H1 (cell line): ENCODE data around the gene TEX51. TPM values are rescaled to one million over a fixed set of nuclear protein-coding genes. Genes with fewer than 3 reads are reported as not detected.

Source experiments
- CTCF ChIA-PET: fragments of 300-600 bp; sonication (Branson Sonifier 250); formaldehyde crosslinking; loops from one replicate; lab custom pipeline; 2021; ENCODE audit not compliant: partially characterized antibody; lab: Charles Lee
- POLR2A ChIA-PET: fragments of 300-600 bp; sonication (Branson Sonifier 250); formaldehyde crosslinking; loops from one replicate; lab custom pipeline; 2021; ENCODE audit warnings: inconsistent platforms; ENCODE audit not compliant: partially characterized antibody; lab: Charles Lee
- DNase-seq, 2 experiments: peaks; one replicate each; pipeline versions ENCODE4 v3.0.0 to v3.0.0-alpha.2; 2010 to 2022; ENCODE audit warnings: low spot score in 2 of 2, low read depth in 1 of 2, mixed read lengths in 1 of 2
- FAIRE-seq: peaks from 2 replicates; lab custom pipeline; 2011; peaks lifted over from hg19 to GRCh38; lab: Jason Lieb, UNC
- H2AFZ ChIP-seq: 2 replicates; pipeline ENCODE4 v1.8.1; 2012; ENCODE audit warnings: low read length, inconsistent platforms
- H2AK5ac ChIP-seq: 2 replicates; pipeline ENCODE4 v1.6.1; 2013; ENCODE audit warnings: low read depth, low read length
- H2BK120ac ChIP-seq: replicated peaks from 2 replicates; pipeline ENCODE3; 2013; ENCODE audit warnings: low read depth, low read length, inconsistent platforms
- H2BK12ac ChIP-seq: 2 replicates; pipeline ENCODE4 v1.6.1; 2013; ENCODE audit warnings: low read depth, low read length
- H2BK15ac ChIP-seq: 2 replicates; pipeline ENCODE4 v1.6.1; 2013; ENCODE audit warnings: low read length
- H2BK20ac ChIP-seq: 2 replicates; pipeline ENCODE4 v1.6.1; 2013; ENCODE audit warnings: low read length
- H2BK5ac ChIP-seq: 2 replicates; pipeline ENCODE4 v1.6.1; 2013; ENCODE audit warnings: low read depth, low read length
- H3K14ac ChIP-seq: 2 replicates; pipeline ENCODE4 v1.6.1; 2013; ENCODE audit warnings: inconsistent platforms; ENCODE audit not compliant: insufficient read length
- H3K18ac ChIP-seq: 2 replicates; pipeline ENCODE4 v1.6.1; 2013; ENCODE audit warnings: low read length; ENCODE audit errors: extremely low read depth
- H3K23ac ChIP-seq: 2 replicates; pipeline ENCODE4 v1.6.1; 2013; ENCODE audit warnings: inconsistent platforms; ENCODE audit not compliant: insufficient read length
- H3K23me2 ChIP-seq: 2 replicates; pipeline ENCODE4 v1.6.1; 2013; ENCODE audit warnings: low read depth, low read length
- H3K27ac ChIP-seq: 2 replicates; pipeline ENCODE4 v1.6.1; 2011; ENCODE audit warnings: low read depth, low read length, inconsistent platforms
- H3K27me3 ChIP-seq, 4 experiments: replicated peaks in 1 of 4; 1 replicate in 1 of 4; 2 replicates in 3 of 4; pipeline versions ENCODE4 v1.6.1 to v1.8.1; 2011 to 2013; ENCODE audit warnings: low read length in 3 of 4, mild to moderate bottlenecking in 3 of 4, inconsistent platforms in 2 of 4, mixed read lengths in 2 of 4, moderate library complexity in 1 of 4; ENCODE audit not compliant: control insufficient read depth in 3 of 4, insufficient read depth in 3 of 4; ENCODE audit errors: extremely low read depth in 1 of 4
- H3K36me3 ChIP-seq, 4 experiments: 2 replicates each; pipeline versions ENCODE4 v1.6.1 to v1.8.1; 2011 to 2013; ENCODE audit warnings: mild to moderate bottlenecking in 4 of 4, low read length in 3 of 4, moderate library complexity in 2 of 4, control low read depth in 1 of 4, inconsistent platforms in 1 of 4; ENCODE audit not compliant: insufficient read depth in 4 of 4, control insufficient read depth in 2 of 4
- H3K4ac ChIP-seq: replicated peaks from 2 replicates; pipeline ENCODE3; 2013; ENCODE audit warnings: low read length, low read depth, mixed read lengths, inconsistent platforms; ENCODE audit not compliant: insufficient read length
- H3K4me1 ChIP-seq, 4 experiments: replicated peaks in 1 of 4; 1 replicate in 1 of 4; 2 replicates in 3 of 4; pipeline versions ENCODE4 v1.6.1 to v1.8.1; 2011 to 2013; ENCODE audit warnings: low read length in 3 of 4, inconsistent platforms in 2 of 4, mixed read lengths in 1 of 4; ENCODE audit not compliant: insufficient read depth in 4 of 4, control insufficient read depth in 3 of 4
- H3K4me2 ChIP-seq, 2 experiments: 2 replicates each; pipeline versions ENCODE4 v1.6.1 to v1.8.1; 2011 to 2013; ENCODE audit warnings: low read depth in 2 of 2, low read length in 2 of 2, control low read depth in 1 of 2, inconsistent platforms in 1 of 2, mild to moderate bottlenecking in 1 of 2; ENCODE audit not compliant: insufficient read depth in 1 of 2
- H3K4me3 ChIP-seq, 4 experiments: fragments of 200-600, 300-600 bp in 1 of 4; sonication (generic), shearing (Covaris generic), sonication (Bioruptor Twin) in 1 of 4; 2 replicates each; pipeline versions ENCODE4 v1.5.1 to v1.8.1; 2011 to 2016; ENCODE audit warnings: low read length in 4 of 4, low read depth in 3 of 4, control low read depth in 2 of 4, inconsistent platforms in 2 of 4, mild to moderate bottlenecking in 2 of 4, mixed read lengths in 1 of 4, moderate library complexity in 1 of 4; ENCODE audit not compliant: insufficient read depth in 2 of 4; ENCODE audit errors: extremely low read depth in 1 of 4
- H3K56ac ChIP-seq: replicated peaks from 2 replicates; pipeline ENCODE3; 2013; ENCODE audit warnings: low read depth, mild to moderate bottlenecking, mixed read lengths, low read length, inconsistent platforms; ENCODE audit not compliant: insufficient read length
- H3K79me1 ChIP-seq: 2 replicates; pipeline ENCODE4 v1.6.1; 2013; ENCODE audit warnings: low read depth, low read length, control low read depth
- H3K79me2 ChIP-seq, 2 experiments: 2 replicates each; pipeline versions ENCODE4 v1.6.1 to v1.8.1; 2012 to 2013; ENCODE audit warnings: low read length in 2 of 2, mild to moderate bottlenecking in 2 of 2, inconsistent platforms in 1 of 2; ENCODE audit not compliant: insufficient read depth in 2 of 2, control insufficient read depth in 1 of 2
- H3K9ac ChIP-seq, 4 experiments: replicated peaks in 1 of 4; 1 replicate in 1 of 4; 2 replicates in 3 of 4; pipeline versions ENCODE4 v1.6.1 to v1.8.1; 2011 to 2013; ENCODE audit warnings: low read depth in 3 of 4, low read length in 3 of 4, control low read depth in 2 of 4, mild to moderate bottlenecking in 2 of 4, moderate library complexity in 2 of 4, inconsistent platforms in 1 of 4; ENCODE audit errors: extremely low read depth in 1 of 4
- H3K9me3 ChIP-seq, 2 experiments: 2 replicates each; pipeline versions ENCODE4 v1.6.1 to v1.8.1; 2012 to 2013; ENCODE audit warnings: mild to moderate bottlenecking in 2 of 2, moderate library complexity in 2 of 2, control low read depth in 1 of 2, inconsistent platforms in 1 of 2, low read depth in 1 of 2, low read length in 1 of 2, mixed read lengths in 1 of 2; ENCODE audit not compliant: insufficient read depth in 2 of 2
- H4K20me1 ChIP-seq, 2 experiments: replicated peaks in 1 of 2; 2 replicates each; pipeline versions ENCODE3 to v1.8.1; 2011 to 2013; ENCODE audit warnings: inconsistent platforms in 2 of 2, low read length in 2 of 2, mild to moderate bottlenecking in 1 of 2; ENCODE audit not compliant: insufficient read depth in 2 of 2, control insufficient read depth in 1 of 2
- H4K5ac ChIP-seq: 2 replicates; pipeline ENCODE4 v1.6.1; 2013; ENCODE audit warnings: low read length, low read depth, mixed read lengths, inconsistent platforms; ENCODE audit not compliant: insufficient read length
- H4K8ac ChIP-seq: 2 replicates; pipeline ENCODE4 v1.8.0; 2013; ENCODE audit warnings: mild to moderate bottlenecking, moderate library complexity, low read length, inconsistent platforms; ENCODE audit not compliant: insufficient read depth; ENCODE audit errors: extremely low read depth
- H4K91ac ChIP-seq: replicated peaks from 2 replicates; pipeline ENCODE3; 2013; ENCODE audit warnings: low read length, mixed read lengths, inconsistent platforms; ENCODE audit not compliant: insufficient read length
- CHD1 ChIP-seq: IDR thresholded peaks from 2 replicates; pipeline ENCODE4 v1.6.1; 2012; ENCODE audit warnings: low read depth, low read length, improper control_type of control experiment
- CREB1 ChIP-seq: IDR thresholded peaks from 2 replicates; pipeline ENCODE4 v1.6.1; 2012; ENCODE audit warnings: inconsistent platforms
- CTBP2 ChIP-seq: IDR thresholded peaks from 2 replicates; pipeline ENCODE4 v1.7.0; 2011; ENCODE audit warnings: borderline replicate concordance, mild to moderate bottlenecking, moderate library complexity, mixed read lengths, low read length; ENCODE audit not compliant: insufficient read depth, insufficient read length
- KDM4A ChIP-seq: IDR thresholded peaks from one replicate; pipeline ENCODE4 v1.7.1; 2012; ENCODE audit warnings: low read depth, mild to moderate bottlenecking, moderate library complexity, low read length, inconsistent platforms; ENCODE audit not compliant: severe bottlenecking
- NANOG ChIP-seq: IDR thresholded peaks from 2 replicates; pipeline ENCODE4 v1.6.1; 2011; ENCODE audit warnings: low read length, low read depth, mild to moderate bottlenecking, inconsistent platforms; ENCODE audit not compliant: insufficient read depth, poor library complexity, severe bottlenecking
- POU5F1 ChIP-seq: IDR thresholded peaks from 2 replicates; pipeline ENCODE4 v1.6.1; 2011; ENCODE audit warnings: low read depth, mild to moderate bottlenecking, low read length, moderate library complexity
- RBBP5 ChIP-seq: IDR thresholded peaks from 2 replicates; pipeline ENCODE4 v1.7.1; 2012; ENCODE audit warnings: low read depth, mild to moderate bottlenecking, inconsistent platforms, low read length, moderate library complexity, borderline replicate concordance
- SUZ12 ChIP-seq: fragments of 200-600 bp; sonication (generic); IDR thresholded peaks from 2 replicates; pipeline ENCODE4 v1.6.1; 2012; ENCODE audit warnings: mild to moderate bottlenecking, inconsistent platforms, low read length, moderate library complexity, mixed read lengths
- TBP ChIP-seq: IDR thresholded peaks from 2 replicates; pipeline ENCODE4 v1.6.1; 2011; ENCODE audit warnings: low read depth, low read length, improper control_type of control experiment
- WGBS, 2 experiments: shearing (Covaris generic) in 1 of 2; methylation state at CpG; one replicate each; pipeline versions ENCODE4 v1.1.6 to v1.1.7; 2013 to 2015; ENCODE audit warnings: low lambda C conversion rate in 2 of 2, mixed read lengths in 2 of 2, inconsistent platforms in 1 of 2, low coverage in 1 of 2, missing lambda C conversion rate in 1 of 2; ENCODE audit not compliant: insufficient replicate concordance in 2 of 2, insufficient coverage in 1 of 2, insufficient read length in 1 of 2; ENCODE audit errors: extremely low coverage in 1 of 2, missing lambda C conversion rate in 1 of 2; 5-methylcytosine and 5-hydroxymethylcytosine counted together
- polyA plus RNA-seq, 7 experiments: library from polyadenylated mRNA; depleted of rRNA in 3 of 7; stranded (reverse) in 5 of 7; unstranded in 2 of 7; fragments of >200 nt in 5 of 7; fragments of 200-250 nt in 2 of 7; gene quantifications; 1 replicate in 5 of 7; 2 replicates in 1 of 7; 4 replicates in 1 of 7; pipeline versions ENCODE4 v1.2.1 to v1.2.3, GENCODE V29; 2011 to 2013; ENCODE audit warnings: missing spikeins in 2 of 7, mixed read lengths in 2 of 7
- total RNA-seq: library from RNA; stranded (reverse); fragmentation: NEBNext Ultra II Directional; extraction: Animal tissue kit (Norgen Biotek cat#: 25700); gene quantifications from 2 replicates; pipeline ENCODE4 v1.2.1, GENCODE V29; 2021
- TF ChIP-seq, protein P1 (sequence below), 3 experiments: IDR thresholded peaks; 1 replicate in 2 of 3; 2 replicates in 1 of 3; pipeline versions ENCODE4 v1.5.1 to v1.6.1; 2011; ENCODE audit warnings: low read length in 3 of 3, mild to moderate bottlenecking in 3 of 3, inconsistent platforms in 2 of 3, low read depth in 1 of 3, moderate library complexity in 1 of 3; ENCODE audit not compliant: insufficient read depth in 1 of 3; ENCODE audit errors: control extremely low read depth in 1 of 3

TEX51 gene
- total and polyA plus RNA-seq, 2 of the 8 experiments (the other 6 are each of a cell fraction or from before 2014, with no cell fraction given) = not detected

- no peak for DNase-seq
- POLR2A ChIA-PET = no interaction called here
Measured at GRCh38 chr2:126893153-126893552, 5.5 kb upstream of the TEX51 start.

More at GRCh38 chr2:126893153-126893552, 5.5 kb upstream of the TEX51 start:
- H4K91ac ChIP-seq = no peak overlapping the region
- WGBS, 2 experiments = 78% methylated on average over 4 of the region's 4 CpGs; no CpG with 5 or more reads in 1 of the 2 experiments
- no peak overlapping the region for H2AK5ac ChIP-seq
- H2BK120ac ChIP-seq = no peak overlapping the region
- H3K4me2 ChIP-seq = no peak overlapping the region
- CTCF ChIA-PET = no interaction called here
- H3K23ac ChIP-seq = no peak overlapping the region
- TF ChIP-seq NANOG (no peak), CTBP2 (no peak), RBBP5 (no peak), TBP (no peak), KDM4A (no peak), SUZ12 (no peak), POU5F1 (no peak), CHD1 (no peak), CREB1 (no peak)
- TF ChIP-seq, protein P1, sequence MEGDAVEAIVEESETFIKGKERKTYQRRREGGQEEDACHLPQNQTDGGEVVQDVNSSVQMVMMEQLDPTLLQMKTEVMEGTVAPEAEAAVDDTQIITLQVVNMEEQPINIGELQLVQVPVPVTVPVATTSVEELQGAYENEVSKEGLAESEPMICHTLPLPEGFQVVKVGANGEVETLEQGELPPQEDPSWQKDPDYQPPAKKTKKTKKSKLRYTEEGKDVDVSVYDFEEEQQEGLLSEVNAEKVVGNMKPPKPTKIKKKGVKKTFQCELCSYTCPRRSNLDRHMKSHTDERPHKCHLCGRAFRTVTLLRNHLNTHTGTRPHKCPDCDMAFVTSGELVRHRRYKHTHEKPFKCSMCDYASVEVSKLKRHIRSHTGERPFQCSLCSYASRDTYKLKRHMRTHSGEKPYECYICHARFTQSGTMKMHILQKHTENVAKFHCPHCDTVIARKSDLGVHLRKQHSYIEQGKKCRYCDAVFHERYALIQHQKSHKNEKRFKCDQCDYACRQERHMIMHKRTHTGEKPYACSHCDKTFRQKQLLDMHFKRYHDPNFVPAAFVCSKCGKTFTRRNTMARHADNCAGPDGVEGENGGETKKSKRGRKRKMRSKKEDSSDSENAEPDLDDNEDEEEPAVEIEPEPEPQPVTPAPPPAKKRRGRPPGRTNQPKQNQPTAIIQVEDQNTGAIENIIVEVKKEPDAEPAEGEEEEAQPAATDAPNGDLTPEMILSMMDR (IDR thresholded peaks at IDR 0.05; ENCODE audit: control extremely low read depth in 1 of 3, insufficient read depth in 1 of 3, low read depth in 1 of 3, low read length in 3 of 3) = no peak
- H3K56ac ChIP-seq = no peak overlapping the region
- H3K9me3 ChIP-seq = no peaks in the 10 kb centered on the region
- no peak overlapping the region for H3K4ac ChIP-seq
- H3K9ac ChIP-seq = no peak overlapping the region
- no peak overlapping the region for H4K8ac ChIP-seq
- no peak overlapping the region for H3K18ac ChIP-seq
- no peak overlapping the region for H2BK20ac ChIP-seq
- no peaks in the 10 kb centered on the region for H3K27me3 ChIP-seq
- no peak overlapping the region for H3K14ac ChIP-seq
- H2BK12ac ChIP-seq = no peak overlapping the region
- no peaks in the 10 kb centered on the region for H3K79me1 ChIP-seq
- H3K4me1 ChIP-seq = peaks cover 0 to 8% (median 0%) of the 10 kb centered on the region in 4 experiments; a peak in 1 of 7 replicates
- H4K20me1 ChIP-seq = no peaks in the 10 kb centered on the region
- H2BK5ac ChIP-seq = no peak overlapping the region
- H3K4me3 ChIP-seq = no peak overlapping the region
- no peak overlapping the region for H2BK15ac ChIP-seq
- no peak overlapping the region for H3K27ac ChIP-seq
- no peaks in the 10 kb centered on the region for H3K23me2 ChIP-seq
- no peak for FAIRE-seq
- H3K79me2 ChIP-seq = no peaks in the 10 kb centered on the region
- H4K5ac ChIP-seq = no peak overlapping the region
- no peaks in the 10 kb centered on the region for H3K36me3 ChIP-seq
- H2AFZ ChIP-seq = no peak overlapping the region
